K562 (cell line): ENCODE measurements around the gene PARD3. TPM values are rescaled to one million over a fixed set of nuclear protein-coding genes. Genes with fewer than 3 reads are reported as not detected.

Experiments
- ATAC-seq: fragments of 200-7000 bp; cut with Tn5 transposase; 3 replicates; pipeline ENCODE4 v1.9.1; 2020; ENCODE audit warnings: moderate library complexity
- BruUV-seq: library from RNA; stranded (reverse); fragments of 400-500 nt; replicated peaks from 2 replicates; lab custom pipeline; 2021; lab: Mats Ljungman, UMichigan
- CTCF ChIA-PET: fragments of 300-600 bp; formaldehyde crosslinking; extraction: SDS; loops from one replicate; lab custom pipeline; 2021; ENCODE audit warnings: low intra/inter-chr PET ratio; lab: Yijun Ruan, JAX
- POLR2A ChIA-PET: fragments of 300-600, 350-650 bp; sonication (Branson Sonifier 250); formaldehyde crosslinking; extraction: SDS; loops from one replicate; lab custom pipeline; 2021; ENCODE audit warnings: antibody characterized with exemption, inconsistent platforms; lab: Yijun Ruan, JAX
- DNase-seq, 4 experiments: peaks; one replicate each; pipeline versions ENCODE4 v3.0.0 to v3.0.0-alpha.2; 2011 to 2018; ENCODE audit warnings: low spot score in 3 of 4, mixed read lengths in 3 of 4; ENCODE audit errors: extremely low read depth in 1 of 4
- FAIRE-seq: peaks from 2 replicates; lab custom pipeline; 2011; peaks lifted over from hg19 to GRCh38; lab: Jason Lieb, UNC
- H2AFZ ChIP-seq: 2 replicates; pipeline ENCODE4 v1.6.0; 2011; ENCODE audit warnings: low read depth, low read length, control low read depth, inconsistent platforms
- H3K27ac ChIP-seq: fragments of 200-600 bp; 3 replicates; pipeline ENCODE4 v1.8.0; 2011; ENCODE audit warnings: low read depth, mild to moderate bottlenecking, control low read depth, inconsistent platforms, low read length, moderate library complexity, mixed read lengths; ENCODE audit errors: extremely low read depth
- H3K27me3 ChIP-seq, 2 experiments: fragments of 300-600 bp in 1 of 2; 2 replicates in 1 of 2; 3 replicates in 1 of 2; pipeline versions ENCODE4 v1.6.0 to v1.8.0; 2011; ENCODE audit warnings: inconsistent platforms in 2 of 2, low read length in 2 of 2, mild to moderate bottlenecking in 1 of 2, mixed read lengths in 1 of 2, moderate library complexity in 1 of 2; ENCODE audit not compliant: control insufficient read depth in 2 of 2, insufficient read depth in 2 of 2
- H3K36me3 ChIP-seq: fragments of 300-600 bp; 3 replicates; pipeline ENCODE4 v1.8.0; 2011; ENCODE audit warnings: mild to moderate bottlenecking, low read length, inconsistent platforms; ENCODE audit not compliant: control insufficient read depth, insufficient read depth
- H3K4me1 ChIP-seq, 2 experiments: fragments of 200-600 bp in 1 of 2; replicated peaks in 1 of 2; 2 replicates in 1 of 2; 3 replicates in 1 of 2; pipeline versions ENCODE4 v1.5.1 to v1.8.0; 2011; ENCODE audit warnings: inconsistent platforms in 2 of 2, low read length in 2 of 2, mild to moderate bottlenecking in 1 of 2, mixed read lengths in 1 of 2, moderate library complexity in 1 of 2; ENCODE audit not compliant: control insufficient read depth in 2 of 2, insufficient read depth in 2 of 2
- H3K4me2 ChIP-seq: 2 replicates; pipeline ENCODE4 v1.6.1; 2011; ENCODE audit warnings: low read length, control low read depth, inconsistent platforms, mixed read lengths; ENCODE audit not compliant: insufficient read depth
- H3K4me3 ChIP-seq: fragments of 200-600 bp; sonication (generic), shearing (Covaris generic); 2 replicates; pipeline ENCODE4 v1.5.1; 2016; ENCODE audit warnings: control low read depth, inconsistent platforms
- H3K79me2 ChIP-seq: fragments of 200-600 bp; 3 replicates; pipeline ENCODE4 v1.8.0; 2011; ENCODE audit warnings: low read length, inconsistent platforms; ENCODE audit not compliant: control insufficient read depth, insufficient read depth
- H3K9ac ChIP-seq, 2 experiments: 2 replicates each; pipeline versions ENCODE4 v1.6.0 to v1.6.1; 2011; ENCODE audit warnings: low read depth in 2 of 2, low read length in 2 of 2, control low read depth in 1 of 2, inconsistent platforms in 1 of 2, mild to moderate bottlenecking in 1 of 2, mixed read lengths in 1 of 2; ENCODE audit not compliant: insufficient read depth in 1 of 2
- H3K9me1 ChIP-seq: one replicate; pipeline ENCODE4 v1.6.0; 2011; ENCODE audit warnings: inconsistent platforms, mild to moderate bottlenecking, low read length, moderate library complexity; ENCODE audit not compliant: control insufficient read depth, insufficient read depth
- H3K9me3 ChIP-seq: replicated peaks from 2 replicates; pipeline ENCODE4 v1.5.1; 2011; ENCODE audit warnings: low read depth, low read length, inconsistent platforms; ENCODE audit not compliant: control insufficient read depth, insufficient read depth
- H4K20me1 ChIP-seq: replicated peaks from 2 replicates; pipeline ENCODE4 v1.6.1; 2011; ENCODE audit warnings: low read length, inconsistent platforms, mixed read lengths; ENCODE audit not compliant: control insufficient read depth, insufficient read depth
- ARID1B ChIP-seq: fragments of 450-650 bp; IDR thresholded peaks from 2 replicates; pipeline ENCODE4 v1.6.1; 2016; ENCODE audit warnings: antibody characterized with exemption, mild to moderate bottlenecking, inconsistent platforms
- CBFA2T2 ChIP-seq: fragments of 450-650 bp; conservative IDR thresholded peaks from 2 replicates; pipeline ENCODE4 v1.6.1; 2017; ENCODE audit warnings: mild to moderate bottlenecking
- CBFA2T3 ChIP-seq: fragments of 450-650 bp; IDR thresholded peaks from 2 replicates; pipeline ENCODE4 v1.6.1; 2017
- CSDE1 ChIP-seq, 2 experiments: fragments of 450-650 bp; IDR thresholded peaks; 2 replicates each; pipeline ENCODE4 v1.6.1; 2016; ENCODE audit warnings: mild to moderate bottlenecking in 1 of 2
- EP300 ChIP-seq: IDR thresholded peaks from 2 replicates; pipeline ENCODE4 v1.6.1; 2012; ENCODE audit warnings: low read length, improper control_type of control experiment
- IRF2 ChIP-seq: sonication (generic); formaldehyde crosslinking; IDR thresholded peaks from 2 replicates; pipeline ENCODE4 v1.8.1; 2022; ENCODE audit warnings: mild to moderate bottlenecking, missing genetic modification reagents
- KLF16 ChIP-seq: IDR thresholded peaks from 2 replicates; pipeline ENCODE4 v1.6.1; 2016; ENCODE audit warnings: antibody characterized with exemption
- MEIS2 ChIP-seq: fragments of 450-650 bp; IDR thresholded peaks from 2 replicates; pipeline ENCODE4 v1.6.1; 2014; ENCODE audit warnings: mild to moderate bottlenecking; ENCODE audit not compliant: partially characterized antibody
- NFE2 ChIP-seq: IDR thresholded peaks from 2 replicates; pipeline ENCODE4 v1.6.1; 2014; ENCODE audit warnings: antibody characterized with exemption, low read depth
- RNF2 ChIP-seq: sonication (generic); IDR thresholded peaks from 2 replicates; pipeline ENCODE4 v1.6.1; 2016
- SPI1 ChIP-seq: IDR thresholded peaks from 2 replicates; pipeline ENCODE4 v1.6.1; 2011; ENCODE audit warnings: low read depth, low read length, control low read depth, borderline replicate concordance
- STAT5A ChIP-seq: IDR thresholded peaks from 2 replicates; pipeline ENCODE4 v1.6.1; 2012; ENCODE audit warnings: low read length, inconsistent platforms, borderline replicate concordance
- TEAD1 ChIP-seq, 2 experiments: fragments of 450-650 bp in 1 of 2; sonication (generic) in 1 of 2; formaldehyde crosslinking; IDR thresholded peaks; 2 replicates each; pipeline versions ENCODE4 v1.4.0 to v1.8.0; 2020 to 2022; ENCODE audit warnings: mild to moderate bottlenecking in 2 of 2, missing genetic modification reagents in 1 of 2
- TFAP4 ChIP-seq: sonication (generic); formaldehyde crosslinking; IDR thresholded peaks from 2 replicates; pipeline ENCODE4 v1.8.0; 2022; ENCODE audit warnings: missing genetic modification reagents, mild to moderate bottlenecking, moderate library complexity, borderline replicate concordance
- TRIM24 ChIP-seq, 2 experiments: fragments of 450-650 bp; IDR thresholded peaks; 2 replicates each; pipeline ENCODE4 v1.6.1; 2016
- VEZF1 ChIP-seq: fragments of 200-800 bp; sonication (Bioruptor generic); IDR thresholded peaks from 2 replicates; pipeline ENCODE4 v1.6.1; 2017; ENCODE audit warnings: missing genetic modification characterization, missing compliant biosample characterization
- ZBTB9 ChIP-seq: fragments of 450-650 bp; formaldehyde crosslinking; IDR thresholded peaks from 2 replicates; pipeline ENCODE4 v1.4.0; 2020; ENCODE audit warnings: mild to moderate bottlenecking, moderate library complexity
- ZNF449 ChIP-seq: fragments of 250-450 bp; sonication (Bioruptor Pico); IDR thresholded peaks from 2 replicates; pipeline ENCODE4 v1.8.0; 2022; ENCODE audit warnings: moderate library complexity, mild to moderate bottlenecking, inconsistent platforms
- ZNF696 ChIP-seq: fragments of 250-450 bp; sonication (Bioruptor Pico); conservative IDR thresholded peaks from 2 replicates; pipeline ENCODE4 v1.4.0; 2020; ENCODE audit warnings: mild to moderate bottlenecking, moderate library complexity
- WGBS: fragments of 100-300 bp; shearing (Covaris generic); methylation state at CpG from one replicate; pipeline ENCODE4 v1.1.6; 2016; ENCODE audit warnings: low coverage, mixed read lengths; ENCODE audit not compliant: insufficient coverage; ENCODE audit errors: missing lambda C conversion rate; 5-methylcytosine and 5-hydroxymethylcytosine counted together
- in situ Hi-C: fragments of 300-500 bp; cut with MboI; formaldehyde crosslinking; loops from 4 replicates; pipeline ENCODE4 v1.15.0; 2018; ENCODE audit warnings: inconsistent platforms, mixed read lengths
- intact Hi-C: fragments of 100-400 bp; cut with micrococcal nuclease; formaldehyde crosslinking; loops from 2 replicates; pipeline ENCODE4 v1.14.2; 2022
- polyA plus RNA-seq, 8 experiments: library from polyadenylated mRNA; depleted of rRNA in 4 of 8; stranded (reverse) in 5 of 8; unstranded in 3 of 8; fragments of >200 nt; fragmentation: Nextera tagmentation in 2 of 8; fragmentation: Illumina TruSeq in 1 of 8; extraction: Ambion mirVana in 2 of 8; extraction: Trizol in 1 of 8; gene quantifications; 2 replicates each; pipeline versions ENCODE4 v1.2.1 to v1.2.3, GENCODE V29; 2011 to 2014; ENCODE audit warnings: inconsistent platforms in 1 of 8, missing spikeins in 1 of 8
- total RNA-seq, 7 experiments: library from RNA; depleted of rRNA in 6 of 7; stranded (reverse); fragments of >200 nt in 6 of 7; fragmentation: Illumina TruSeq in 2 of 7; extraction: Trizol in 2 of 7; gene quantifications; 2 replicates each; pipeline versions ENCODE4 v1.2.1 to v1.2.3, GENCODE V29; 2011 to 2021; ENCODE audit warnings: low replicate concordance in 1 of 7

PARD3 gene
- total and polyA plus RNA-seq, 9 of the 15 experiments (the other 6 are each of a cell fraction or from before 2014, with no cell fraction given): 2.7 to 11.7 (median 7.7) TPM

GRCh38 chr10:34716958-34717357 lies 98.1 kb downstream of the PARD3 start:
- H3K27me3 ChIP-seq: no peaks in the 10 kb centered on the region
- H2AFZ ChIP-seq: no peak overlapping the region
- CTCF ChIA-PET: no interaction called here
- H3K36me3 ChIP-seq: no peaks in the 10 kb centered on the region
- no peak overlapping the region for H3K9ac ChIP-seq
- WGBS: 7% methylated on average over 1 of the region's 1 CpG
- H4K20me1 ChIP-seq: peaks cover 8% of the 10 kb centered on the region
- H3K4me3 ChIP-seq: no peak overlapping the region
- H3K4me1 ChIP-seq: peaks cover 0 to 5% of the 10 kb centered on the region in 2 experiments; a peak in 3 of 5 replicates
- H3K27ac ChIP-seq: no peak overlapping the region
- FAIRE-seq: no peak
- no peaks in the 10 kb centered on the region for H3K9me3 ChIP-seq
- POLR2A ChIA-PET: interaction anchor here (0.6 to 1.0 kb wide), 2 partner anchors 10 to 596 kb away, joined by 3 to 4 read pairs; no protein-coding TSS in a partner anchor
- in situ Hi-C loops: no loop called here
- H3K9me1 ChIP-seq: peaks cover 2% of the 10 kb centered on the region
- H3K4me2 ChIP-seq: no peak overlapping the region
- peak in 2 of 4 experiments; percentile 29 to 46 for DNase-seq
- ATAC-seq: peak; percentile 35; the same call in 1 of the 3 replicates
- intact Hi-C loops: no loop called here
- BruUV-seq: no TSS peak
- H3K79me2 ChIP-seq: no peaks in the 10 kb centered on the region
- TF ChIP-seq ARID1B: peak; percentile 70
- no peak for TF ChIP-seq IRF2 (CRISPR knock-in tag)
- TF ChIP-seq ZNF696 (CRISPR knock-in tag): no peak
- TF ChIP-seq TFAP4 (CRISPR knock-in tag): peak; percentile 42; the same call in 1 of the 2 replicates
- peak; percentile 38; the same call in 1 of the 2 replicates for TF ChIP-seq EP300
- peak; percentile 52; the same call in 1 of the 2 replicates for TF ChIP-seq SPI1
- TF ChIP-seq KLF16: peak; percentile 66
- TF ChIP-seq CBFA2T2: peak; percentile 79
- TF ChIP-seq VEZF1 (CRISPR knock-in tag): peak; percentile 78
- TF ChIP-seq ZNF449 (CRISPR knock-in tag): no peak
- TF ChIP-seq CBFA2T3: peak; percentile 85
- TF ChIP-seq NFE2: peak; percentile 47; the same call in 1 of the 2 replicates
- peak; percentile 41; the same call in 1 of the 2 replicates for TF ChIP-seq STAT5A
- 0 out of 4 replicates have a peak, but pooled peaks of 1 of the 2 experiments have one; percentile 26 for TF ChIP-seq TEAD1 (CRISPR knock-in tag; IDR thresholded peaks at IDR 0.05)
- TF ChIP-seq CSDE1 (IDR thresholded peaks at IDR 0.05): no peak
- peak in 1 of 2 experiments; percentile 41; a peak in 1 of 4 replicates for TF ChIP-seq TRIM24 (IDR thresholded peaks at IDR 0.05)
- peak; percentile 97 for TF ChIP-seq ZBTB9 (CRISPR knock-in tag)
- TF ChIP-seq RNF2: 0 out of 2 replicates have a peak, but pooled peaks have one; percentile 38
- peak; percentile 56 for TF ChIP-seq MEIS2
